HG02938 (cell line): ENCODE data around the gene ADAM8.

Source experiments
- ATAC-seq: cut with Tn5 transposase; IDR thresholded peaks from one replicate; pipeline ENCODE4 v1.9.1; 2021; ENCODE audit warnings: mild to moderate bottlenecking, moderate library complexity; ENCODE audit not compliant: unreplicated experiment

Gene ADAM8

GRCh38 chr10:133214468-133215410 lies 61.9 kb downstream of the ADAM8 start:
- ATAC-seq, result no peak

- ATAC-seq, result no peak
Measured at GRCh38 chr10:133213641-133214467, 62.8 kb downstream of the ADAM8 start.

DNA sequence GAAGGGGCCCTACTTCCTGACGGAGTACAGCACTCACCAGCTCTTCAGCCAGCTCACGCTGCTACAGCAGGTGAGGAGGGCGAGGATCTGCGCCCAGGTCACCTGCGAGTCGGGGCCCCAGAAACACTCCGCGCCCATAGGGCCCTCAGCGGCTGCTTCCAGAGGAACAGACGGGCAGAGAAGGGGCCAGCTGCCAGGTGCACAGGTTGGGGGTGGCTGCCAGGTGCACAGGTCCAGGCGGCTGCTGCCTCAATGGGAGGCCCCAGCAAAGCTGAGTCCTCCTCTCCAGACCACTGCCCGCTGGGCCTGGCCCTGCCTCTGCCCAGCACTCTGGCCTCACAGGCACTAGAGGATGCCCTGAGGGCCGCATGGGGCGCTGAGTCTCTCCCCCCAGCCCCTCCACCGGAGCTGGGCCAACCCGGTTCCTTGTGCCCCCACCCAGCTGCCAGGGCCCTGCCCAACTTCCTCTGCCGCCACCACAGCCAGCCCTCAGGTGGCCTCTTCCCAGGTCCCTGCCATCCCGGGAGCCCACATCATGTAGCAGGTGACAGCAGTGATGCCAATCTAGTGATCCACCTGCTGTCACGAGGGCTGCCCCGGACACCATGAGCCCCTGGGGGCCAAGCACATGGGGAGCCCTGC lies 63.7 kb downstream of the ADAM8 start:
- ATAC-seq, result no peak
